SK-N-SH (cell line): ENCODE results near the gene CLDN3. TPM values are rescaled to one million over a fixed set of nuclear protein-coding genes. Genes with fewer than 3 reads are reported as not detected.

Source experiments
- CTCF ChIA-PET: fragments of 300-600, 350-600 bp; formaldehyde crosslinking; extraction: SDS; loops from one replicate; lab custom pipeline; 2021; lab: Yijun Ruan, JAX
- POLR2A ChIA-PET: fragments of 350-600 bp; sonication (Branson Sonifier 250); formaldehyde crosslinking; extraction: SDS; loops from one replicate; lab custom pipeline; 2020; ENCODE audit warnings: antibody characterized with exemption, inconsistent platforms; lab: Yijun Ruan, JAX
- DNase-seq: peaks from one replicate; pipeline ENCODE4 v3.0.0; 2012
- H2AFZ ChIP-seq: fragments of 200-600 bp; sonication (generic); 2 replicates; pipeline ENCODE4 v1.8.1; 2016; ENCODE audit warnings: antibody characterized with exemption, mild to moderate bottlenecking, low read depth
- H3F3A ChIP-seq: fragments of 200-600 bp; sonication (generic); replicated peaks from 2 replicates; pipeline ENCODE3; 2016; ENCODE audit warnings: antibody characterized with exemption, mild to moderate bottlenecking; ENCODE audit not compliant: insufficient read depth
- H3K27ac ChIP-seq, 2 experiments: fragments of 200-500 bp in 1 of 2; fragments of 200-600 bp in 1 of 2; sonication (Bioruptor generic) in 1 of 2; sonication (generic), shearing (Covaris generic) in 1 of 2; 2 replicates each; pipeline versions ENCODE4 v1.5.1 to v1.6.1; 2014 to 2016; ENCODE audit warnings: low read depth in 2 of 2, inconsistent platforms in 1 of 2, low read length in 1 of 2, mild to moderate bottlenecking in 1 of 2, mixed read lengths in 1 of 2
- H3K27me3 ChIP-seq: fragments of 200-600 bp; sonication (generic), shearing (Covaris generic); 2 replicates; pipeline ENCODE4 v1.6.1; 2016; ENCODE audit warnings: mixed run types; ENCODE audit not compliant: insufficient read depth
- H3K36me3 ChIP-seq, 2 experiments: fragments of 200-500 bp in 1 of 2; fragments of 200-600 bp in 1 of 2; sonication (Bioruptor generic) in 1 of 2; sonication (generic) in 1 of 2; replicated peaks in 1 of 2; 2 replicates each; pipeline versions ENCODE3 to v1.5.1; 2014 to 2016; ENCODE audit warnings: low read length in 1 of 2, mild to moderate bottlenecking in 1 of 2; ENCODE audit not compliant: insufficient read depth in 2 of 2, control insufficient read depth in 1 of 2
- H3K4me1 ChIP-seq, 2 experiments: fragments of 200-500 bp in 1 of 2; fragments of 200-600 bp in 1 of 2; sonication (Bioruptor generic) in 1 of 2; sonication (generic), shearing (Covaris generic) in 1 of 2; 2 replicates each; pipeline versions ENCODE4 v1.5.1 to v1.6.1; 2014 to 2016; ENCODE audit warnings: low read depth in 1 of 2, low read length in 1 of 2, mixed run types in 1 of 2; ENCODE audit not compliant: insufficient read depth in 2 of 2, control insufficient read depth in 1 of 2
- H3K4me2 ChIP-seq: fragments of 200-600 bp; sonication (generic), shearing (Covaris generic); 2 replicates; pipeline ENCODE4 v1.6.1; 2017; ENCODE audit warnings: mixed run types
- H3K4me3 ChIP-seq, 2 experiments: fragments of 200-500 bp in 1 of 2; fragments of 200-600 bp in 1 of 2; sonication (Bioruptor generic) in 1 of 2; sonication (generic), shearing (Covaris generic) in 1 of 2; 2 replicates each; pipeline versions ENCODE4 v1.5.1 to v1.8.1; 2014 to 2016; ENCODE audit warnings: low read depth in 2 of 2, inconsistent platforms in 1 of 2, low read length in 1 of 2, mild to moderate bottlenecking in 1 of 2, mixed read lengths in 1 of 2, moderate library complexity in 1 of 2
- H3K79me2 ChIP-seq: fragments of 200-600 bp; sonication (generic); 2 replicates; pipeline ENCODE4 v1.8.1; 2017; ENCODE audit warnings: mild to moderate bottlenecking; ENCODE audit not compliant: insufficient read depth
- H3K9ac ChIP-seq: fragments of 200-600 bp; sonication (generic); 2 replicates; pipeline ENCODE4 v1.6.1; 2017; ENCODE audit warnings: mixed run types
- H3K9me2 ChIP-seq: fragments of 200-600 bp; sonication (generic); 2 replicates; pipeline ENCODE4 v1.6.1; 2017; ENCODE audit warnings: mixed run types
- H3K9me3 ChIP-seq: fragments of 200-600 bp; sonication (generic); 2 replicates; pipeline ENCODE4 v1.6.1; 2017; ENCODE audit warnings: mixed run types, mild to moderate bottlenecking, moderate library complexity
- H4K20me1 ChIP-seq: fragments of 200-600 bp; sonication (generic); 2 replicates; pipeline ENCODE4 v1.6.1; 2017; ENCODE audit warnings: mild to moderate bottlenecking, mixed run types; ENCODE audit not compliant: insufficient read depth
- CHD2 ChIP-seq: fragments of 150-350 bp; IDR thresholded peaks from 2 replicates; pipeline ENCODE4 v1.6.1; 2018; ENCODE audit warnings: low read length; ENCODE audit not compliant: partially characterized antibody
- ELF1 ChIP-seq: IDR thresholded peaks from 2 replicates; pipeline ENCODE4 v1.4.0; 2012
- EZH2phosphoT487 ChIP-seq: fragments of 200-600 bp; sonication (generic); IDR thresholded peaks from 2 replicates; pipeline ENCODE4 v1.6.1; 2017; ENCODE audit warnings: low read depth, mixed run types, mild to moderate bottlenecking, antibody characterized with exemption, moderate library complexity, borderline replicate concordance
- FOSL2 ChIP-seq: IDR thresholded peaks from 2 replicates; pipeline ENCODE4 v1.4.0; 2012; ENCODE audit warnings: low read depth, mild to moderate bottlenecking, moderate library complexity, borderline replicate concordance
- FOXJ3 ChIP-seq: sonication (generic); formaldehyde crosslinking; IDR thresholded peaks from 2 replicates; pipeline ENCODE4 v1.5.1; 2020; ENCODE audit warnings: mild to moderate bottlenecking, missing genetic modification reagents
- GABPA ChIP-seq: IDR thresholded peaks from 2 replicates; pipeline ENCODE4 v1.4.0; 2012; ENCODE audit warnings: low read depth, mild to moderate bottlenecking
- GATA2 ChIP-seq: sonication (generic); formaldehyde crosslinking; IDR thresholded peaks from 2 replicates; pipeline ENCODE4 v1.5.0; 2020; ENCODE audit warnings: mild to moderate bottlenecking, missing genetic modification reagents
- JUND ChIP-seq: IDR thresholded peaks from 2 replicates; pipeline ENCODE4 v1.4.0; 2012
- MEF2A ChIP-seq: IDR thresholded peaks from 2 replicates; pipeline ENCODE4 v1.4.0; 2012; ENCODE audit warnings: low read depth, borderline replicate concordance
- NRF1 ChIP-seq: IDR thresholded peaks from 2 replicates; pipeline ENCODE4 v1.6.1; 2012; ENCODE audit warnings: low read depth, mild to moderate bottlenecking, low read length
- RCOR1 ChIP-seq: fragments of 150-350 bp; IDR thresholded peaks from 2 replicates; pipeline ENCODE4 v1.6.1; 2017; ENCODE audit warnings: antibody characterized with exemption, low read length
- RXRA ChIP-seq: IDR thresholded peaks from 2 replicates; pipeline ENCODE4 v1.4.0; 2012; ENCODE audit warnings: low read depth, mild to moderate bottlenecking, borderline replicate concordance
- SMC3 ChIP-seq: IDR thresholded peaks from 2 replicates; pipeline ENCODE4 v1.6.1; 2012; ENCODE audit warnings: low read depth, low read length, improper control_type of control experiment
- TCF12 ChIP-seq: IDR thresholded peaks from 2 replicates; pipeline ENCODE4 v1.4.0; 2012
- TEAD4 ChIP-seq: IDR thresholded peaks from 2 replicates; pipeline ENCODE4 v1.4.0; 2012; ENCODE audit warnings: mild to moderate bottlenecking, borderline replicate concordance; ENCODE audit not compliant: insufficient read depth
- WGBS: methylation state at CpG from one replicate; pipeline ENCODE4 v1.1.6; 2017; ENCODE audit warnings: low lambda C conversion rate; 5-methylcytosine and 5-hydroxymethylcytosine counted together
- polyA plus RNA-seq, 3 experiments: library from polyadenylated mRNA; depleted of rRNA; stranded (reverse); fragments of >200 nt; gene quantifications; 2 replicates each; pipeline ENCODE4 v1.2.3, GENCODE V29; 2012
- TF ChIP-seq, protein P1 (sequence below): fragments of 150-350 bp; IDR thresholded peaks from 2 replicates; pipeline ENCODE4 v1.6.1; 2017; ENCODE audit warnings: antibody characterized with exemption, low read length, low read depth, borderline replicate concordance
- TF ChIP-seq, protein P2 (sequence below): IDR thresholded peaks from 2 replicates; pipeline ENCODE4 v1.6.1; 2012; ENCODE audit warnings: mild to moderate bottlenecking, low read depth, low read length, moderate library complexity
- TF ChIP-seq, protein P3 (sequence below): IDR thresholded peaks from 2 replicates; pipeline ENCODE4; 2012

The CLDN3 gene
- polyA plus RNA-seq, 1 of the 3 experiments (the other 2 are of a cell fraction): 0.08 TPM

DNA sequence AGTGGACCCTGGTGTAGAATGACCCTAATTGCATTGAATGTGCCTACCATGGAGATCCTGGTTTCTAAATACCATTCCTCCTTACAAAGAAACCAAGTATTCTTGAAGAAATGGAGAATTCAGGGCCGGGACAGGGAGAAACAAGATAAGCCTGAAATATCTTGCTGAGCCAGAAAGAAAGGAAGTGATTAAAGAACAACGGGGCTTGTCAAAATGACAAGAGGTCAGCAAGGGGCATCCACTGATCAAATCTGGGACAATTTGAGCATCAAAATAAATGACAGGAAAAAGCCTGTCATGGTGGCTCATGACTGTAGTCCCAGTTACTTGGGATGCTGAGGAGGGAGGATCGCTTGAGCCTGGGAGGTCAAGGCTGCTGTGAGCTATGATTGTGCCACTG lies 39.6 kb downstream of the CLDN3 start:
- no peaks in the 10 kb centered on the region for H3K79me2 ChIP-seq
- no peak for DNase-seq
- H3K27ac ChIP-seq: no peak overlapping the region
- H3K9ac ChIP-seq: no peak overlapping the region
- H3K9me2 ChIP-seq: no peaks in the 10 kb centered on the region
- no peak overlapping the region for H3K4me3 ChIP-seq
- WGBS: 61% methylated on average over 3 of the region's 3 CpGs
- H3K9me3 ChIP-seq: no peaks in the 10 kb centered on the region
- no peaks in the 10 kb centered on the region for H4K20me1 ChIP-seq
- TF ChIP-seq FOXJ3 (no peak), JUND (no peak), EZH2phosphoT487 (no peak), TEAD4 (no peak), NRF1 (no peak), GABPA (no peak), GATA2 (CRISPR knock-in tag) (no peak), CHD2 (no peak), SMC3 (no peak), ELF1 (no peak), RXRA (no peak), TCF12 (no peak), FOSL2 (no peak), RCOR1 (no peak), MEF2A (no peak)
- TF ChIP-seq, protein P1, sequence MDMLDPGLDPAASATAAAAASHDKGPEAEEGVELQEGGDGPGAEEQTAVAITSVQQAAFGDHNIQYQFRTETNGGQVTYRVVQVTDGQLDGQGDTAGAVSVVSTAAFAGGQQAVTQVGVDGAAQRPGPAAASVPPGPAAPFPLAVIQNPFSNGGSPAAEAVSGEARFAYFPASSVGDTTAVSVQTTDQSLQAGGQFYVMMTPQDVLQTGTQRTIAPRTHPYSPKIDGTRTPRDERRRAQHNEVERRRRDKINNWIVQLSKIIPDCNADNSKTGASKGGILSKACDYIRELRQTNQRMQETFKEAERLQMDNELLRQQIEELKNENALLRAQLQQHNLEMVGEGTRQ: no peak
- TF ChIP-seq, protein P2, sequence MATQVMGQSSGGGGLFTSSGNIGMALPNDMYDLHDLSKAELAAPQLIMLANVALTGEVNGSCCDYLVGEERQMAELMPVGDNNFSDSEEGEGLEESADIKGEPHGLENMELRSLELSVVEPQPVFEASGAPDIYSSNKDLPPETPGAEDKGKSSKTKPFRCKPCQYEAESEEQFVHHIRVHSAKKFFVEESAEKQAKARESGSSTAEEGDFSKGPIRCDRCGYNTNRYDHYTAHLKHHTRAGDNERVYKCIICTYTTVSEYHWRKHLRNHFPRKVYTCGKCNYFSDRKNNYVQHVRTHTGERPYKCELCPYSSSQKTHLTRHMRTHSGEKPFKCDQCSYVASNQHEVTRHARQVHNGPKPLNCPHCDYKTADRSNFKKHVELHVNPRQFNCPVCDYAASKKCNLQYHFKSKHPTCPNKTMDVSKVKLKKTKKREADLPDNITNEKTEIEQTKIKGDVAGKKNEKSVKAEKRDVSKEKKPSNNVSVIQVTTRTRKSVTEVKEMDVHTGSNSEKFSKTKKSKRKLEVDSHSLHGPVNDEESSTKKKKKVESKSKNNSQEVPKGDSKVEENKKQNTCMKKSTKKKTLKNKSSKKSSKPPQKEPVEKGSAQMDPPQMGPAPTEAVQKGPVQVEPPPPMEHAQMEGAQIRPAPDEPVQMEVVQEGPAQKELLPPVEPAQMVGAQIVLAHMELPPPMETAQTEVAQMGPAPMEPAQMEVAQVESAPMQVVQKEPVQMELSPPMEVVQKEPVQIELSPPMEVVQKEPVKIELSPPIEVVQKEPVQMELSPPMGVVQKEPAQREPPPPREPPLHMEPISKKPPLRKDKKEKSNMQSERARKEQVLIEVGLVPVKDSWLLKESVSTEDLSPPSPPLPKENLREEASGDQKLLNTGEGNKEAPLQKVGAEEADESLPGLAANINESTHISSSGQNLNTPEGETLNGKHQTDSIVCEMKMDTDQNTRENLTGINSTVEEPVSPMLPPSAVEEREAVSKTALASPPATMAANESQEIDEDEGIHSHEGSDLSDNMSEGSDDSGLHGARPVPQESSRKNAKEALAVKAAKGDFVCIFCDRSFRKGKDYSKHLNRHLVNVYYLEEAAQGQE: no peak
- TF ChIP-seq, protein P3, sequence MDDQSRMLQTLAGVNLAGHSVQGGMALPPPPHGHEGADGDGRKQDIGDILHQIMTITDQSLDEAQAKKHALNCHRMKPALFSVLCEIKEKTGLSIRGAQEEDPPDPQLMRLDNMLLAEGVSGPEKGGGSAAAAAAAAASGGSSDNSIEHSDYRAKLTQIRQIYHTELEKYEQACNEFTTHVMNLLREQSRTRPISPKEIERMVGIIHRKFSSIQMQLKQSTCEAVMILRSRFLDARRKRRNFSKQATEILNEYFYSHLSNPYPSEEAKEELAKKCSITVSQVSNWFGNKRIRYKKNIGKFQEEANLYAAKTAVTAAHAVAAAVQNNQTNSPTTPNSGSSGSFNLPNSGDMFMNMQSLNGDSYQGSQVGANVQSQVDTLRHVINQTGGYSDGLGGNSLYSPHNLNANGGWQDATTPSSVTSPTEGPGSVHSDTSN: no peak
- peaks cover 6% of the 10 kb centered on the region for H3F3A ChIP-seq
- H3K36me3 ChIP-seq: no peaks in the 10 kb centered on the region
- no peaks in the 10 kb centered on the region for H3K27me3 ChIP-seq
- ChIA-PET POLR2A (no interaction called here), CTCF (interaction anchor here (0.6 to 12.8 kb wide), 5 partner anchors 15 to 307 kb away, joined by 3 to 272 read pairs (median 3); no protein-coding TSS in a partner anchor)
- H2AFZ ChIP-seq: no peak overlapping the region
- H3K4me1 ChIP-seq: peaks cover 0 to 4% of the 10 kb centered on the region in 2 experiments; a peak in 1 of 4 replicates
- no peak overlapping the region for H3K4me2 ChIP-seq
